Activated CD8-positive, alpha-beta T cell treated with anti-CD3 and anti-CD28 coated beads for 36 hours (primary cell): ENCODE measurements around the gene UIMC1. TPM values are rescaled to one million over a fixed set of nuclear protein-coding genes. Genes with fewer than 3 reads are reported as not detected.

Experiments
- ATAC-seq: fragments of 200-7000 bp; cut with Tn5 transposase; one replicate; pipeline ENCODE4 v1.10.0; 2021; ENCODE audit warnings: mild to moderate bottlenecking, moderate library complexity
- CTCF ChIA-PET: fragments of 350-600 bp; sonication (Branson Sonifier 250); formaldehyde crosslinking; loops from one replicate; lab custom pipeline; 2021; ENCODE audit warnings: antibody characterized with exemption; lab: Charles Lee
- POLR2A ChIA-PET: fragments of 350-600 bp; sonication (Branson Sonifier 250); formaldehyde crosslinking; loops from one replicate; lab custom pipeline; 2021; ENCODE audit warnings: antibody characterized with exemption; lab: Charles Lee
- DNase-seq: peaks from one replicate; pipeline ENCODE4 v3.0.0-alpha.2; 2020
- H3K27ac Mint-ChIP-seq: one replicate; pipeline ENCODE4 v1.8.0; 2021; ENCODE audit warnings: mild to moderate bottlenecking, mixed read lengths
- H3K27me3 Mint-ChIP-seq: one replicate; pipeline ENCODE4 v1.8.0; 2021; ENCODE audit warnings: mixed read lengths
- H3K36me3 Mint-ChIP-seq: one replicate; pipeline ENCODE4 v1.8.0; 2021; ENCODE audit warnings: low read depth, mixed read lengths
- H3K4me1 Mint-ChIP-seq: one replicate; pipeline ENCODE4 v1.8.0; 2021; ENCODE audit warnings: low read depth, mixed read lengths
- H3K4me3 Mint-ChIP-seq: one replicate; pipeline ENCODE4 v1.8.0; 2021; ENCODE audit warnings: mild to moderate bottlenecking, moderate library complexity, mixed read lengths
- H3K9me3 Mint-ChIP-seq: one replicate; pipeline ENCODE4 v1.8.0; 2021; ENCODE audit warnings: mixed read lengths
- CTCF ChIP-seq: fragments of 200-600 bp; IDR thresholded peaks from one replicate; pipeline ENCODE4 v1.8.0; 2022; ENCODE audit warnings: antibody characterized with exemption, mild to moderate bottlenecking
- intact Hi-C: fragments of 100-400 bp; cut with micrococcal nuclease; formaldehyde crosslinking; loops from one replicate; pipeline ENCODE4 v1.10.0; 2022
- total RNA-seq, 2 experiments: library from RNA; stranded (reverse); gene quantifications; one replicate each; pipeline ENCODE4 v1.2.3, GENCODE V29; 2021

Gene UIMC1
- total RNA-seq, 2 experiments from 2014 or later = 54.1 to 57.0 TPM

DNA sequence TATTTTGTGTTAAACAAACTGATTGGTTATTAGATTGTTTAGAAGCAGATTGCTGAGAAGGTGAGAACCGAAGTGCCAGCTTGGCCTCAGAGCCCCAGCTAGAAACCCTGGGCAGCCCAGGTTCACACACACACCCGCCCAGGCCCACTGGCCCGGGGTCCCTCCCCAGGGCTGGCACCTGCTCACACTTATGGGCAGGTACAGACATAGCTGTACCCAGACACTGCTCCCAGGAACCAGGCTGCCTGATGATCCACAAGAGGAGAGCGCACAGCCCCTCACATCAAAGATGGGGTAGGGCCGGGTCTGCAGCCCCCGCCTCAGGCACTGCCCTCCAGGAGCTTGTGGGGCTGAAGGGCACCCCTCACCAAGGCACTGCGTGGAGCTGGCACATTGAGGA lies 140.6 kb downstream of the UIMC1 start:
- no peak for ATAC-seq
- Mint-ChIP-seq H3K4me3 (no peak overlapping the region), H3K27ac (no peak overlapping the region), H3K9me3 (no peaks in the 10 kb centered on the region), H3K4me1 (no peaks in the 10 kb centered on the region), H3K36me3 (no peaks in the 10 kb centered on the region), H3K27me3 (peaks cover 34% of the 10 kb centered on the region)
- intact Hi-C loops = no loop called here
- CTCF ChIA-PET = no interaction called here
- TF ChIP-seq CTCF = no peak
- POLR2A ChIA-PET = no interaction called here
- DNase-seq = no peak

- Mint-ChIP-seq H3K4me3 (no peak overlapping the region), H3K9me3 (no peaks in the 10 kb centered on the region), H3K27ac (no peak overlapping the region), H3K36me3 (no peaks in the 10 kb centered on the region), H3K4me1 (no peaks in the 10 kb centered on the region), H3K27me3 (peaks cover 37% of the 10 kb centered on the region)
- TF ChIP-seq CTCF = no peak
- ChIA-PET POLR2A (no interaction called here), CTCF (interaction anchor here (0.9 kb wide), 1 partner anchor 204 kb away, joined by 4 read pairs; no protein-coding TSS in a partner anchor)
- intact Hi-C loops = no loop called here
- DNase-seq (no peak), ATAC-seq (no peak)
These were observed 141.8 kb downstream of the UIMC1 start for GRCh38 chr5:176864755-176865154.

GRCh38 chr5:176863765-176864098 lies 142.8 kb downstream of the UIMC1 start:
- H3K9me3 Mint-ChIP-seq = no peaks in the 10 kb centered on the region
- ChIA-PET POLR2A (no interaction called here), CTCF (no interaction called here)
- intact Hi-C loops = no loop called here
- H3K27me3 Mint-ChIP-seq = peaks cover 37% of the 10 kb centered on the region
- H3K4me1 Mint-ChIP-seq = no peaks in the 10 kb centered on the region
- no peak for TF ChIP-seq CTCF
- no peak overlapping the region for H3K4me3 Mint-ChIP-seq
- H3K27ac Mint-ChIP-seq = no peak overlapping the region
- ATAC-seq (no peak), DNase-seq (no peak)
- no peaks in the 10 kb centered on the region for H3K36me3 Mint-ChIP-seq

- ChIA-PET CTCF (no interaction called here), POLR2A (no interaction called here)
- H3K36me3 Mint-ChIP-seq = no peaks in the 10 kb centered on the region
- TF ChIP-seq CTCF = no peak
- H3K4me1 Mint-ChIP-seq = no peaks in the 10 kb centered on the region
- no peak for DNase-seq
- ATAC-seq = no peak
- H3K4me3 Mint-ChIP-seq = no peak overlapping the region
- no peak overlapping the region for H3K27ac Mint-ChIP-seq
- intact Hi-C loops = no loop called here
- peaks cover 39% of the 10 kb centered on the region for H3K27me3 Mint-ChIP-seq
- H3K9me3 Mint-ChIP-seq = no peaks in the 10 kb centered on the region
These were observed 143.4 kb downstream of the UIMC1 start for GRCh38 chr5:176863041-176863764.

DNA sequence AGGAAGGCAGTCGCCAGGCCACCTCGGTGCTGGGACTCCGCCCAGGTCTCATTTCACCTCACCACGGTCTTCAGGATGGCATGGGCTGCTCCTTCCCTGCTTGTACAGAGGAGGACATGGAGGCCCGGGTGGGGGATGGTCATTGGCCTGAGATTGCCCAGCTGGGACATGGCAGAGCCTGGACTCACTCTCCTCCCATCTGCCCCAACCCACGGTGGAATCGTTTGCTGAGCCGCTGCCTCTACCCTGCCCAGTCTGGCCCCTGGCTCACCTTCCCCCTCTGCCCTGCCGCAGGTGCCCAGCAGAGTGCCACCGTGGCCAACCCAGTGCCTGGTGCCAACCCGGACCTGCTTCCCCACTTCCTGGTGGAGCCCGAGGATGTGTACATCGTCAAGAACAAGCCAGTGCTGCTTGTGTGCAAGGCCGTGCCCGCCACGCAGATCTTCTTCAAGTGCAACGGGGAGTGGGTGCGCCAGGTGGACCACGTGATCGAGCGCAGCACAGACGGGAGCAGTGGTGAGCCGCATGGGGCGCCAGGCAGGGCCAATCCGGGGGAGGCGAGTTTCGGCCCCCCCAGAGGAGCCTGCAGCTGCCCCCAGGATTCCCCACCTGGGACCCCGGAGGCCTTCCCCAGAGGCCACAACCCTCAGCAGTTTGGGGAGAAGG lies 144.1 kb downstream of the UIMC1 start:
- DNase-seq = no peak
- TF ChIP-seq CTCF = no peak
- no peak overlapping the region for H3K4me3 Mint-ChIP-seq
- H3K36me3 Mint-ChIP-seq = no peaks in the 10 kb centered on the region
- no peaks in the 10 kb centered on the region for H3K4me1 Mint-ChIP-seq
- no peak for ATAC-seq
- no peak overlapping the region for H3K27ac Mint-ChIP-seq
- ChIA-PET CTCF (no interaction called here), POLR2A (no interaction called here)
- no peaks in the 10 kb centered on the region for H3K9me3 Mint-ChIP-seq
- H3K27me3 Mint-ChIP-seq = peaks cover 39% of the 10 kb centered on the region
- intact Hi-C loops = no loop called here
